CD14-positive monocyte (primary cell): Measurements from ENCODE around the gene ACSL1. TPM values are rescaled to one million over a fixed set of nuclear protein-coding genes. Genes with fewer than 3 reads are reported as not detected.

Experiments
- DNase-seq, 3 donors: peaks; one replicate each; pipeline ENCODE4 v3.0.0-alpha.2; 2011 to 2022
- H2AFZ ChIP-seq: 2 replicates; pipeline ENCODE4 v1.6.0; 2012; ENCODE audit warnings: mild to moderate bottlenecking, low read depth, low read length, inconsistent platforms; ENCODE audit not compliant: insufficient read depth, poor library complexity, severe bottlenecking
- H3K27ac ChIP-seq, 2 donors: 1 replicate in 1 of 2; 2 replicates in 1 of 2; pipeline ENCODE4 v1.5.1; 2012 to 2013; ENCODE audit warnings: low read length in 2 of 2, control low read depth in 1 of 2, inconsistent platforms in 1 of 2, low read depth in 1 of 2, mild to moderate bottlenecking in 1 of 2
- H3K27me3 ChIP-seq, 2 donors: one replicate each; pipeline versions ENCODE4 v1.6.0 to v1.6.1; 2011 to 2013; ENCODE audit warnings: low read length in 2 of 2; ENCODE audit not compliant: control insufficient read depth in 2 of 2, insufficient read depth in 2 of 2
- H3K36me3 ChIP-seq, 2 donors: replicated peaks in 1 of 2; 1 replicate in 1 of 2; 2 replicates in 1 of 2; pipeline versions ENCODE4 v1.5.1 to v1.6.1; 2012 to 2013; ENCODE audit warnings: low read length in 2 of 2, control low read depth in 1 of 2, inconsistent platforms in 1 of 2, mild to moderate bottlenecking in 1 of 2; ENCODE audit not compliant: insufficient read depth in 2 of 2, control insufficient read depth in 1 of 2
- H3K4me1 ChIP-seq, 2 donors: 1 replicate in 1 of 2; 2 replicates in 1 of 2; pipeline versions ENCODE4 v1.5.1 to v1.6.1; 2012 to 2013; ENCODE audit warnings: low read length in 2 of 2, control low read depth in 1 of 2, inconsistent platforms in 1 of 2, mild to moderate bottlenecking in 1 of 2, moderate library complexity in 1 of 2; ENCODE audit not compliant: insufficient read depth in 2 of 2, control insufficient read depth in 1 of 2
- H3K4me2 ChIP-seq: replicated peaks from 2 replicates; pipeline ENCODE3; 2012; ENCODE audit warnings: low read length, moderate library complexity, mild to moderate bottlenecking; ENCODE audit not compliant: poor library complexity, severe bottlenecking; ENCODE audit errors: extremely low read depth
- H3K4me3 ChIP-seq, 3 experiments: fragments of 200-600 bp in 1 of 3; sonication (generic) in 1 of 3; replicated peaks in 1 of 3; 1 replicate in 2 of 3; 2 replicates in 1 of 3; pipeline ENCODE4 v1.5.1; 2011 to 2013; ENCODE audit warnings: low read length in 3 of 3, mild to moderate bottlenecking in 3 of 3, control low read depth in 2 of 3, low read depth in 2 of 3, inconsistent platforms in 1 of 3, moderate library complexity in 1 of 3
- H3K79me2 ChIP-seq: 2 replicates; pipeline ENCODE4 v1.6.0; 2012; ENCODE audit warnings: mild to moderate bottlenecking, control low read depth, inconsistent platforms, low read length, moderate library complexity; ENCODE audit not compliant: insufficient read depth
- H3K9ac ChIP-seq: 2 replicates; pipeline ENCODE4 v1.6.0; 2017; ENCODE audit warnings: low read length, mild to moderate bottlenecking; ENCODE audit not compliant: insufficient read depth, poor library complexity, severe bottlenecking
- H3K9me3 ChIP-seq, 2 donors: replicated peaks in 1 of 2; 1 replicate in 1 of 2; 2 replicates in 1 of 2; pipeline versions ENCODE4 v1.5.1 to v1.6.1; 2012 to 2013; ENCODE audit warnings: low read length in 2 of 2, control low read depth in 1 of 2; ENCODE audit not compliant: control insufficient read depth in 1 of 2, insufficient read depth in 1 of 2
- H4K20me1 ChIP-seq: 2 replicates; pipeline ENCODE4 v1.6.0; 2012; ENCODE audit warnings: mild to moderate bottlenecking, low read length, control low read depth, moderate library complexity; ENCODE audit not compliant: insufficient read depth
- H3K27ac Mint-ChIP-seq, 7 donors: one replicate each; pipeline ENCODE4 v1.8.0; 2020; ENCODE audit warnings: mild to moderate bottlenecking in 7 of 7, mixed read lengths in 7 of 7, moderate library complexity in 6 of 7, inconsistent platforms in 2 of 7
- H3K27me3 Mint-ChIP-seq, 3 donors: one replicate each; pipeline ENCODE4 v1.8.0; 2021 to 2022; ENCODE audit warnings: low read depth in 3 of 3, mild to moderate bottlenecking in 3 of 3, mixed read lengths in 3 of 3, moderate library complexity in 3 of 3, inconsistent platforms in 1 of 3
- H3K36me3 Mint-ChIP-seq, 2 donors: one replicate each; pipeline ENCODE4 v1.8.0; 2020; ENCODE audit warnings: mixed read lengths in 2 of 2, inconsistent platforms in 1 of 2, mild to moderate bottlenecking in 1 of 2
- H3K4me1 Mint-ChIP-seq: one replicate; pipeline ENCODE4 v1.8.0; 2020; ENCODE audit warnings: mild to moderate bottlenecking, mixed read lengths
- H3K4me3 Mint-ChIP-seq, 2 donors: one replicate each; pipeline ENCODE4 v1.8.0; 2020; ENCODE audit warnings: mild to moderate bottlenecking in 2 of 2, mixed read lengths in 2 of 2, moderate library complexity in 1 of 2
- H3K9me3 Mint-ChIP-seq, 7 donors: one replicate each; pipeline ENCODE4 v1.8.0; 2020 to 2022; ENCODE audit warnings: mixed read lengths in 7 of 7, mild to moderate bottlenecking in 6 of 7, moderate library complexity in 6 of 7, inconsistent platforms in 2 of 7
- WGBS: methylation state at CpG from one replicate; pipeline ENCODE4 v1.1.5; 2013; ENCODE audit warnings: missing lambda C conversion rate; ENCODE audit not compliant: insufficient coverage; 5-methylcytosine and 5-hydroxymethylcytosine counted together
- intact Hi-C, 2 donors: fragments of 100-400 bp; cut with micrococcal nuclease; formaldehyde crosslinking; loops; one replicate each; pipeline versions ENCODE4 v1.15.0 to v1.15.1; 2023
- polyA plus RNA-seq, 3 donors: library from polyadenylated mRNA; depleted of rRNA in 1 of 3; unstranded in 2 of 3; stranded (reverse) in 1 of 3; fragments of 300-500 nt in 2 of 3; fragments of >200 nt in 1 of 3; fragmentation: Illumina TruSeq in 2 of 3; gene quantifications; 1 replicate in 2 of 3; 2 replicates in 1 of 3; pipeline ENCODE4 v1.2.3, GENCODE V29; 2012 to 2021
- TF ChIP-seq, protein P1 (sequence below): fragments of 200-600 bp; IDR thresholded peaks from one replicate; pipeline ENCODE4 v1.8.0; 2022; ENCODE audit warnings: antibody characterized with exemption, mild to moderate bottlenecking

Gene ACSL1
- polyA plus RNA-seq, 3 donors: 72.4 to 115 (median 115) TPM

DNA sequence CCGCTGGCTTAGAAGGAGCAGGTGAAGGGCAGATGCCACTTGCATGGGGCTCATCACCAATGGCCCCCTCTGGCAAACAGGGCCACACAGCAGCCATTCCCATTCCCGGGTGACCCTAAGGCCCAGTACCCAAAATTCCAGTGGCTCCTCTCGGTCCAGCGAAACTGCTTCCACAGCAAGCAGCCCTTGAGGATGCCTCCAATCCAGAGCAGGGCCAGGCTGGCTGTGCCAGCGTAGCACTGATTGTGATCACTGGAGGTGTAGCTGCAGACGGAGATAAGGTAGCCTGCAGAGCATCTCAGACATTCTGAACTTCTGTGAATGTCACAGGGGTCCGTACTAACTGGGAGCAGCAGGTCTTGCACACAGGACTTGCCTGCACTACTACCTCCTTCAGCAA lies 27.3 kb downstream of the ACSL1 start:
- Histone ChIP-seq H3K4me1 (peaks cover 4 to 11% of the 10 kb centered on the region in 2 donors), H3K9me3 (no peaks in the 10 kb centered on the region)
- H3K36me3 Mint-ChIP-seq: peaks cover 94 to 97% of the 10 kb centered on the region in 2 donors

GRCh38 chr4:184796906-184797305 lies 28.9 kb downstream of the ACSL1 start:
- Histone ChIP-seq H4K20me1 (peaks cover 99% of the 10 kb centered on the region), H3K4me2 (no peak overlapping the region), H3K4me3 (no peak overlapping the region), H3K36me3 (peaks cover 60 to 79% of the 10 kb centered on the region in 2 donors), H2AFZ (no peak overlapping the region), H3K9ac (no peak overlapping the region), H3K9me3 (no peaks in the 10 kb centered on the region), H3K79me2 (peaks cover 85% of the 10 kb centered on the region), H3K27me3 (no peaks in the 10 kb centered on the region), H3K27ac (no peak overlapping the region), H3K4me1 (peaks cover 19 to 27% of the 10 kb centered on the region in 2 donors)
- H3K27me3 Mint-ChIP-seq: peaks cover 0 to 3% (median 0%) of the 10 kb centered on the region in 3 donors
- H3K4me1 Mint-ChIP-seq: peaks cover 40% of the 10 kb centered on the region
- TF ChIP-seq, protein P1, sequence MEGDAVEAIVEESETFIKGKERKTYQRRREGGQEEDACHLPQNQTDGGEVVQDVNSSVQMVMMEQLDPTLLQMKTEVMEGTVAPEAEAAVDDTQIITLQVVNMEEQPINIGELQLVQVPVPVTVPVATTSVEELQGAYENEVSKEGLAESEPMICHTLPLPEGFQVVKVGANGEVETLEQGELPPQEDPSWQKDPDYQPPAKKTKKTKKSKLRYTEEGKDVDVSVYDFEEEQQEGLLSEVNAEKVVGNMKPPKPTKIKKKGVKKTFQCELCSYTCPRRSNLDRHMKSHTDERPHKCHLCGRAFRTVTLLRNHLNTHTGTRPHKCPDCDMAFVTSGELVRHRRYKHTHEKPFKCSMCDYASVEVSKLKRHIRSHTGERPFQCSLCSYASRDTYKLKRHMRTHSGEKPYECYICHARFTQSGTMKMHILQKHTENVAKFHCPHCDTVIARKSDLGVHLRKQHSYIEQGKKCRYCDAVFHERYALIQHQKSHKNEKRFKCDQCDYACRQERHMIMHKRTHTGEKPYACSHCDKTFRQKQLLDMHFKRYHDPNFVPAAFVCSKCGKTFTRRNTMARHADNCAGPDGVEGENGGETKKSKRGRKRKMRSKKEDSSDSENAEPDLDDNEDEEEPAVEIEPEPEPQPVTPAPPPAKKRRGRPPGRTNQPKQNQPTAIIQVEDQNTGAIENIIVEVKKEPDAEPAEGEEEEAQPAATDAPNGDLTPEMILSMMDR: no peak
- no peak for DNase-seq
- WGBS: 93% methylated on average over 5 of the region's 9 CpGs
- peaks cover 87 to 94% of the 10 kb centered on the region in 2 donors for H3K36me3 Mint-ChIP-seq
- no peak overlapping the region for H3K4me3 Mint-ChIP-seq
- H3K27ac Mint-ChIP-seq: peak overlapping the region in 2 of 7 donors; percentile 24 to 39
- H3K9me3 Mint-ChIP-seq: peaks cover 0 to 3% (median 0%) of the 10 kb centered on the region in 7 donors
- intact Hi-C loops: no loop called here

More for the DNA sequence above, 27.3 kb downstream of the ACSL1 start:
- Mint-ChIP-seq H3K4me1 (peaks cover 27% of the 10 kb centered on the region), H3K27ac (no peak overlapping the region), H3K4me3 (no peak overlapping the region), H3K27me3 (peaks cover 0 to 3% (median 0%) of the 10 kb centered on the region in 3 donors), H3K9me3 (peaks cover 0 to 3% (median 0%) of the 10 kb centered on the region in 7 donors)
- Histone ChIP-seq H3K79me2 (peaks cover 92% of the 10 kb centered on the region), H3K4me3 (no peak overlapping the region), H3K36me3 (peaks cover 74 to 95% of the 10 kb centered on the region in 2 donors), H3K4me2 (no peak overlapping the region), H3K9ac (no peak overlapping the region), H2AFZ (no peak overlapping the region), H3K27ac (no peak overlapping the region), H3K27me3 (no peaks in the 10 kb centered on the region), H4K20me1 (peaks cover 100% of the 10 kb centered on the region)
- 97% methylated on average over 7 of the region's 7 CpGs for WGBS
- TF ChIP-seq, protein P1: no peak
- no peak for DNase-seq
- intact Hi-C loops: no loop called here
